GM12865 (cell line): ENCODE data around the gene SLC17A2.

Source experiments
- DNase-seq: peaks from one replicate; pipeline ENCODE4 v3.0.0; 2010; ENCODE audit warnings: low read depth
- H3K4me3 ChIP-seq: 2 replicates; pipeline ENCODE4 v1.5.1; 2011; ENCODE audit warnings: mild to moderate bottlenecking, low read depth, low read length, control low read depth
- CTCF ChIP-seq: IDR thresholded peaks from 2 replicates; pipeline ENCODE4 v1.5.1; 2011; ENCODE audit warnings: low read length, control low read depth, low read depth, inconsistent platforms; ENCODE audit not compliant: insufficient read depth; ENCODE audit errors: missing control alignments

The SLC17A2 gene

DNA sequence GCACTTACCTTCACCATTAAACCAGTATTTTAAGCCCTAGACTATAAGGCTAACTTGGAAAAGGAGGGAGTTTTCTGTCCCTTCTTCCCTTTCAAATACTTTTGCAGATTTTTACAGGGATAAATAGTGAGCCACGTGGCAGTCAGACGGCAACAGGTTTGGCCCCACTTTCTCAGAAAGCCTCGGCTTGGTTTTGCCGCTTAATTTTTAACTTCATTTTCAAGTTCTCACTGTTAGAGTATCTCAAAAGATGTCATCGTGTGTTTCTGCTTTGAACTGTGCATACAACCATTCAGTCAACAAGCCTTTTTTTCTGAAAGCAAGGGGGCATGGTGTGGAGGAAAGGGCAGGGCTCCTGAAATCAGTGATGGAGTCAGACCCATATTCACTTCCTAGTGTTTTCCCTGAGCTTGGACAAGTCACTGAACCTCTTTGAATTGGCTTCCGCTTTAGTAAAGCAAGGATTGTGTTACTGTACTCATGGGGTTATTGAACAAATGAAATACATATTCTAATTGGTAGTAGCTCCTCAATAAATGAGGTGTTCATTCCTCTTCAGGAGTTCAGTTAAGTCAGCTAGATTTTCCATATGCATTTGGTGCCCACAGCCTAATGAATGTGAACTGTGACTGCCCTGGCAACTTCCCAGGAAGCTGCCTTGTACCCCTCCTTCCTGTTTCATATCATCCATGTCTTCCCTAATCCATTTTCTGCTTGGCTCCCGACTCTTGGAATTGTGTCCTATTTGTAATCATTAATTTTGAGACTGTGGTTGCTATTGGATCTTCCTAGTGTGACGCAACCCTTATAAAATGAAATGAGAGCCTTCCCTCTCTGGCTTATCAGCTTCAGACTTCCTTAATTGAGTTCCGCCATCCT, at the start of gene SLC17A2:
Gene SLC17A2 (minus strand): TSS at position 160 of the 879 bp plus-strand sequence. CDS start 4,895 bp downstream, outside the sequence.
- no peak for TF ChIP-seq CTCF
- no peak for DNase-seq
- H3K4me3 ChIP-seq: no peak within 1 kb of the TSS

GRCh38 chr6:25975923-25976560, 45.6 kb upstream of the SLC17A2 start:
- H3K4me3 ChIP-seq: no peak overlapping the region
- no peak for DNase-seq

GRCh38 chr6:25973923-25974555, 43.5 kb upstream of the SLC17A2 start:
- no peak for DNase-seq
- H3K4me3 ChIP-seq: no peak overlapping the region
- TF ChIP-seq CTCF: no peak

More at GRCh38 chr6:25975923-25976560, 45.6 kb upstream of the SLC17A2 start:
- no peak for TF ChIP-seq CTCF

GRCh38 chr6:25972902-25973301, 42.4 kb upstream of the SLC17A2 start:
- no peak for TF ChIP-seq CTCF
- no peak for DNase-seq
- no peak overlapping the region for H3K4me3 ChIP-seq

DNA sequence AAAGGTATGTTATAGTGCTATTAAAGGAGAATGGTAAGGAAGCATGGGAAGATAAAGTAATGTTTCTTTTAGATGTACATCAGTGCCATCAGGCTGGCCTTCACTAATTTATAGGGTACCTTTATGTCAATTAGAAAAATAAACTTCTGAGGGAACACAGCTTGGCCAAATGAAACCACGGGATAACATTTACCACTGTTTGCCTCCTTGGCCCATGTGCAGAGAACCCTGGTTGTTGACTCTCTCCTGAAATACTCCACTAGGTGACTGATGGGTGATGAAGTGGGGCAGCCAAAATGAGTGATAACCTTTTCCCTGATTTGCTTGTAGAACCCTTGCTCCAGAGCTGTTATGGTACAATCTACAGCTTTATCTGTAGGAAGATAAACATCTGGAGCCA, 41.6 kb upstream of the SLC17A2 start:
- no peak for TF ChIP-seq CTCF
- H3K4me3 ChIP-seq: no peak overlapping the region
- no peak for DNase-seq

- no peak overlapping the region for H3K4me3 ChIP-seq
- no peak for TF ChIP-seq CTCF
- no peak for DNase-seq
Measured at GRCh38 chr6:25971187-25971821, 40.8 kb upstream of the SLC17A2 start.
